ENCODE data around the gene RIC8A. TPM values are rescaled to one million over a fixed set of nuclear protein-coding genes. Genes with fewer than 3 reads are reported as not detected.

Gene RIC8A
- total and polyA plus RNA-seq, 2 of the 13 experiments (the other 11 are each of a cell fraction or from before 2014, with no cell fraction given) = 62.1 to 63.8 TPM

GRCh38 chr11:223884-224283 is 16.4 kb downstream of the RIC8A start (continued):
- no peak for TF ChIP-seq PRDM15 (CRISPR knock-in tag; IDR thresholded peaks at IDR 0.05)
- no peak for TF ChIP-seq PHF5A (CRISPR knock-in tag; IDR thresholded peaks at IDR 0.05; ENCODE audit: low read depth, unreplicated experiment)
- no peak for TF ChIP-seq HNRNPL (IDR thresholded peaks at IDR 0.05; ENCODE audit: low read depth, low read length)
- TF ChIP-seq GABPB1 (CRISPR knock-in tag; IDR thresholded peaks at IDR 0.05) = no peak
- no peak for TF ChIP-seq DR1 (CRISPR knock-in tag; IDR thresholded peaks at IDR 0.05)
- TF ChIP-seq ATF2 (CRISPR knock-in tag; IDR thresholded peaks at IDR 0.05) = no peak
- TF ChIP-seq NFE2L2 (IDR thresholded peaks at IDR 0.05; ENCODE audit: low read length) = no peak

- Histone ChIP-seq H3K27me3 (ENCODE audit: control insufficient read depth in 1 of 2, insufficient read depth in 2 of 2, low read length in 2 of 2) (no peaks in the 10 kb centered on the region; a peak in 1 of 5 replicates), H3K9ac (ENCODE audit: insufficient read depth, low read depth, low read length) (no peak overlapping the region), H3K9me3 (ENCODE audit: low read length) (no peaks in the 10 kb centered on the region), H4K20me1 (ENCODE audit: insufficient read depth, low read length) (no peaks in the 10 kb centered on the region), H3K79me2 (ENCODE audit: insufficient read depth, low read length) (no peaks in the 10 kb centered on the region), H3K4me2 (ENCODE audit: low read depth, low read length) (no peak overlapping the region), H3K27ac (ENCODE audit: extremely low read length, insufficient read depth, low read length) (no peak overlapping the region), H3K4me1 (ENCODE audit: insufficient read depth, low read length) (no peaks in the 10 kb centered on the region), H2AFZ (ENCODE audit: low read length) (no peak overlapping the region), H3K4me3 (replicated peaks in 1 of 3; ENCODE audit: insufficient read depth in 1 of 3, low read depth in 2 of 3, low read length in 3 of 3) (no peak overlapping the region), H3K36me3 (replicated peaks in 1 of 2; ENCODE audit: control insufficient read depth in 1 of 2, insufficient read depth in 2 of 2, low read length in 2 of 2) (peaks cover 3 to 8% of the 10 kb centered on the region in 2 experiments; a peak in 3 of 5 replicates)
- ATAC-seq (no peak), DNase-seq (ENCODE audit: low spot score) (no peak), FAIRE-seq (no peak)
- ChIA-PET POLR2A (no interaction called here), CTCF (ENCODE audit: low intra/inter-chr PET ratio, low total read pairs) (no interaction called here)
- WGBS (ENCODE audit: low lambda C conversion rate) = over 99% methylated on average over 6 of the region's 7 CpGs
- no TSS peak for BruUV-seq (replicated peaks)
- intact Hi-C loops (cut with micrococcal nuclease; ENCODE audit: unreplicated experiment) = no loop called here
- in situ Hi-C loops (cut with HindIII; ENCODE audit: extremely low pct_ligation_motif_present, low pct_unique_long_range_greater_than_20kb) = no loop called here
- TF ChIP-seq ZNF772 (CRISPR knock-in tag; IDR thresholded peaks at IDR 0.05) (no peak), SUZ12 (IDR thresholded peaks at IDR 0.05; ENCODE audit: low read depth, low read length) (no peak), ZIK1 (CRISPR knock-in tag; IDR thresholded peaks at IDR 0.05; ENCODE audit: borderline replicate concordance, low read depth) (no peak), SP140L (CRISPR knock-in tag; IDR thresholded peaks at IDR 0.05; ENCODE audit: borderline replicate concordance) (no peak), SMYD3 (CRISPR knock-in tag; IDR thresholded peaks at IDR 0.05) (no peak), ZSCAN22 (CRISPR knock-in tag; IDR thresholded peaks at IDR 0.05) (no peak), CREM (IDR thresholded peaks at IDR 0.05) (no peak), CREM (CRISPR knock-in tag; IDR thresholded peaks at IDR 0.05) (no peak), ZNF160 (CRISPR knock-in tag; IDR thresholded peaks at IDR 0.05) (no peak), ELF4 (CRISPR knock-in tag; IDR thresholded peaks at IDR 0.05; ENCODE audit: borderline replicate concordance) (no peak), ZNF83 (CRISPR knock-in tag; IDR thresholded peaks at IDR 0.05; ENCODE audit: borderline replicate concordance) (no peak), POLR2G (IDR thresholded peaks at IDR 0.05; ENCODE audit: low read depth, low read length) (no peak), AKAP8 (CRISPR knock-in tag; IDR thresholded peaks at IDR 0.05) (no peak)
- TF ChIP-seq, protein P1, sequence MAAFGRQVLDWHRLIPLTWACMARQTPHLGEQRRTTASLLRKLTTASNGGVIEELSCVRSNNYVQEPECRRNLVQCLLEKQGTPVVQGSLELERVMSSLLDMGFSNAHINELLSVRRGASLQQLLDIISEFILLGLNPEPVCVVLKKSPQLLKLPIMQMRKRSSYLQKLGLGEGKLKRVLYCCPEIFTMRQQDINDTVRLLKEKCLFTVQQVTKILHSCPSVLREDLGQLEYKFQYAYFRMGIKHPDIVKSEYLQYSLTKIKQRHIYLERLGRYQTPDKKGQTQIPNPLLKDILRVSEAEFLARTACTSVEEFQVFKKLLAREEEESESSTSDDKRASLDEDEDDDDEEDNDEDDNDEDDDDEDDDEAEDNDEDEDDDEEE (CRISPR knock-in tag; IDR thresholded peaks at IDR 0.05) = no peak
Measured at GRCh38 chr11:224424-224823, 16.9 kb downstream of the RIC8A start.
